K562 (cell line): ENCODE results near the gene NKX1-2. TPM values are rescaled to one million over a fixed set of nuclear protein-coding genes. Genes with fewer than 3 reads are reported as not detected.

Experiments used
- ATAC-seq: fragments of 200-7000 bp; cut with Tn5 transposase; 3 replicates; pipeline ENCODE4 v1.9.1; 2020; ENCODE audit warnings: moderate library complexity
- BruUV-seq: library from RNA; stranded (reverse); fragments of 400-500 nt; replicated peaks from 2 replicates; lab custom pipeline; 2021; lab: Mats Ljungman, UMichigan
- CTCF ChIA-PET: fragments of 300-600 bp; formaldehyde crosslinking; extraction: SDS; loops from one replicate; lab custom pipeline; 2021; ENCODE audit warnings: low intra/inter-chr PET ratio; lab: Yijun Ruan, JAX
- POLR2A ChIA-PET: fragments of 300-600, 350-650 bp; sonication (Branson Sonifier 250); formaldehyde crosslinking; extraction: SDS; loops from one replicate; lab custom pipeline; 2021; ENCODE audit warnings: antibody characterized with exemption, inconsistent platforms; lab: Yijun Ruan, JAX
- DNase-seq, 4 experiments: peaks; one replicate each; pipeline versions ENCODE4 v3.0.0 to v3.0.0-alpha.2; 2011 to 2018; ENCODE audit warnings: low spot score in 3 of 4, mixed read lengths in 3 of 4; ENCODE audit errors: extremely low read depth in 1 of 4
- FAIRE-seq: peaks from 2 replicates; lab custom pipeline; 2011; peaks lifted over from hg19 to GRCh38; lab: Jason Lieb, UNC
- H2AFZ ChIP-seq: 2 replicates; pipeline ENCODE4 v1.6.0; 2011; ENCODE audit warnings: low read depth, low read length, control low read depth, inconsistent platforms
- H3K27ac ChIP-seq: fragments of 200-600 bp; 3 replicates; pipeline ENCODE4 v1.8.0; 2011; ENCODE audit warnings: low read depth, mild to moderate bottlenecking, control low read depth, inconsistent platforms, low read length, moderate library complexity, mixed read lengths; ENCODE audit errors: extremely low read depth
- H3K27me3 ChIP-seq, 2 experiments: fragments of 300-600 bp in 1 of 2; 2 replicates in 1 of 2; 3 replicates in 1 of 2; pipeline versions ENCODE4 v1.6.0 to v1.8.0; 2011; ENCODE audit warnings: inconsistent platforms in 2 of 2, low read length in 2 of 2, mild to moderate bottlenecking in 1 of 2, mixed read lengths in 1 of 2, moderate library complexity in 1 of 2; ENCODE audit not compliant: control insufficient read depth in 2 of 2, insufficient read depth in 2 of 2
- H3K36me3 ChIP-seq: fragments of 300-600 bp; 3 replicates; pipeline ENCODE4 v1.8.0; 2011; ENCODE audit warnings: mild to moderate bottlenecking, low read length, inconsistent platforms; ENCODE audit not compliant: control insufficient read depth, insufficient read depth
- H3K4me1 ChIP-seq, 2 experiments: fragments of 200-600 bp in 1 of 2; replicated peaks in 1 of 2; 2 replicates in 1 of 2; 3 replicates in 1 of 2; pipeline versions ENCODE4 v1.5.1 to v1.8.0; 2011; ENCODE audit warnings: inconsistent platforms in 2 of 2, low read length in 2 of 2, mild to moderate bottlenecking in 1 of 2, mixed read lengths in 1 of 2, moderate library complexity in 1 of 2; ENCODE audit not compliant: control insufficient read depth in 2 of 2, insufficient read depth in 2 of 2
- H3K4me2 ChIP-seq: 2 replicates; pipeline ENCODE4 v1.6.1; 2011; ENCODE audit warnings: low read length, control low read depth, inconsistent platforms, mixed read lengths; ENCODE audit not compliant: insufficient read depth
- H3K4me3 ChIP-seq: fragments of 200-600 bp; sonication (generic), shearing (Covaris generic); 2 replicates; pipeline ENCODE4 v1.5.1; 2016; ENCODE audit warnings: control low read depth, inconsistent platforms
- H3K79me2 ChIP-seq: fragments of 200-600 bp; 3 replicates; pipeline ENCODE4 v1.8.0; 2011; ENCODE audit warnings: low read length, inconsistent platforms; ENCODE audit not compliant: control insufficient read depth, insufficient read depth
- H3K9ac ChIP-seq, 2 experiments: 2 replicates each; pipeline versions ENCODE4 v1.6.0 to v1.6.1; 2011; ENCODE audit warnings: low read depth in 2 of 2, low read length in 2 of 2, control low read depth in 1 of 2, inconsistent platforms in 1 of 2, mild to moderate bottlenecking in 1 of 2, mixed read lengths in 1 of 2; ENCODE audit not compliant: insufficient read depth in 1 of 2
- H3K9me1 ChIP-seq: one replicate; pipeline ENCODE4 v1.6.0; 2011; ENCODE audit warnings: inconsistent platforms, mild to moderate bottlenecking, low read length, moderate library complexity; ENCODE audit not compliant: control insufficient read depth, insufficient read depth
- H3K9me3 ChIP-seq: replicated peaks from 2 replicates; pipeline ENCODE4 v1.5.1; 2011; ENCODE audit warnings: low read depth, low read length, inconsistent platforms; ENCODE audit not compliant: control insufficient read depth, insufficient read depth
- H4K20me1 ChIP-seq: replicated peaks from 2 replicates; pipeline ENCODE4 v1.6.1; 2011; ENCODE audit warnings: low read length, inconsistent platforms, mixed read lengths; ENCODE audit not compliant: control insufficient read depth, insufficient read depth
- AFF1 ChIP-seq, 2 experiments: fragments of 450-650 bp; IDR thresholded peaks; 2 replicates each; pipeline ENCODE4 v1.6.1; 2018; ENCODE audit warnings: mild to moderate bottlenecking in 2 of 2, low read depth in 1 of 2; ENCODE audit not compliant: partially characterized antibody in 2 of 2
- SMAD1 ChIP-seq: fragments of 150-350 bp; IDR thresholded peaks from 2 replicates; pipeline ENCODE4 v1.6.1; 2014; ENCODE audit warnings: low read length, low read depth; ENCODE audit not compliant: partially characterized antibody
- ZBTB33 ChIP-seq: sonication (generic); formaldehyde crosslinking; IDR thresholded peaks from 2 replicates; pipeline ENCODE4 v1.8.1; 2023; ENCODE audit warnings: mild to moderate bottlenecking, missing genetic modification reagents
- WGBS: fragments of 100-300 bp; shearing (Covaris generic); methylation state at CpG from one replicate; pipeline ENCODE4 v1.1.6; 2016; ENCODE audit warnings: low coverage, mixed read lengths; ENCODE audit not compliant: insufficient coverage; ENCODE audit errors: missing lambda C conversion rate; 5-methylcytosine and 5-hydroxymethylcytosine counted together
- in situ Hi-C: fragments of 300-500 bp; cut with MboI; formaldehyde crosslinking; loops from 4 replicates; pipeline ENCODE4 v1.15.0; 2018; ENCODE audit warnings: inconsistent platforms, mixed read lengths
- intact Hi-C: fragments of 100-400 bp; cut with micrococcal nuclease; formaldehyde crosslinking; loops from 2 replicates; pipeline ENCODE4 v1.14.2; 2022
- polyA plus RNA-seq, 8 experiments: library from polyadenylated mRNA; depleted of rRNA in 4 of 8; stranded (reverse) in 5 of 8; unstranded in 3 of 8; fragments of >200 nt; fragmentation: Nextera tagmentation in 2 of 8; fragmentation: Illumina TruSeq in 1 of 8; extraction: Ambion mirVana in 2 of 8; extraction: Trizol in 1 of 8; gene quantifications; 2 replicates each; pipeline versions ENCODE4 v1.2.1 to v1.2.3, GENCODE V29; 2011 to 2014; ENCODE audit warnings: inconsistent platforms in 1 of 8, missing spikeins in 1 of 8
- total RNA-seq, 7 experiments: library from RNA; depleted of rRNA in 6 of 7; stranded (reverse); fragments of >200 nt in 6 of 7; fragmentation: Illumina TruSeq in 2 of 7; extraction: Trizol in 2 of 7; gene quantifications; 2 replicates each; pipeline versions ENCODE4 v1.2.1 to v1.2.3, GENCODE V29; 2011 to 2021; ENCODE audit warnings: low replicate concordance in 1 of 7
- TF ChIP-seq, protein P1 (sequence below): fragments of 450-650 bp; IDR thresholded peaks from 2 replicates; pipeline ENCODE4 v1.6.1; 2018; ENCODE audit not compliant: partially characterized antibody

Gene NKX1-2
- total and polyA plus RNA-seq, 9 of the 15 experiments (the other 6 are each of a cell fraction or from before 2014, with no cell fraction given): not detected

GRCh38 chr10:124446830-124447750 lies 2.7 kb downstream of the NKX1-2 start:
- DNase-seq: no peak
- no peaks in the 10 kb centered on the region for H4K20me1 ChIP-seq
- peaks cover 0 to 3% of the 10 kb centered on the region in 2 experiments; a peak in 3 of 5 replicates for H3K4me1 ChIP-seq
- no peaks in the 10 kb centered on the region for H3K9me1 ChIP-seq
- ATAC-seq: no peak
- WGBS: 73% methylated on average over 25 of the region's 71 CpGs
- no peaks in the 10 kb centered on the region for H3K9me3 ChIP-seq
- no peak overlapping the region for H3K4me3 ChIP-seq
- H3K9ac ChIP-seq: no peak overlapping the region
- intact Hi-C loops: no loop called here
- no TSS peak for BruUV-seq
- H2AFZ ChIP-seq: no peak overlapping the region
- CTCF ChIA-PET: no interaction called here
- H3K27ac ChIP-seq: no peak overlapping the region
- H3K27me3 ChIP-seq: no peaks in the 10 kb centered on the region
- no peak overlapping the region for H3K4me2 ChIP-seq
- H3K36me3 ChIP-seq: no peaks in the 10 kb centered on the region
- TF ChIP-seq ZBTB33 (peak; percentile 46), AFF1 (IDR thresholded peaks at IDR 0.05; ENCODE audit: low read depth in 1 of 2, partially characterized antibody in 2 of 2) (no peak), SMAD1 (no peak)
- TF ChIP-seq, protein P1, sequence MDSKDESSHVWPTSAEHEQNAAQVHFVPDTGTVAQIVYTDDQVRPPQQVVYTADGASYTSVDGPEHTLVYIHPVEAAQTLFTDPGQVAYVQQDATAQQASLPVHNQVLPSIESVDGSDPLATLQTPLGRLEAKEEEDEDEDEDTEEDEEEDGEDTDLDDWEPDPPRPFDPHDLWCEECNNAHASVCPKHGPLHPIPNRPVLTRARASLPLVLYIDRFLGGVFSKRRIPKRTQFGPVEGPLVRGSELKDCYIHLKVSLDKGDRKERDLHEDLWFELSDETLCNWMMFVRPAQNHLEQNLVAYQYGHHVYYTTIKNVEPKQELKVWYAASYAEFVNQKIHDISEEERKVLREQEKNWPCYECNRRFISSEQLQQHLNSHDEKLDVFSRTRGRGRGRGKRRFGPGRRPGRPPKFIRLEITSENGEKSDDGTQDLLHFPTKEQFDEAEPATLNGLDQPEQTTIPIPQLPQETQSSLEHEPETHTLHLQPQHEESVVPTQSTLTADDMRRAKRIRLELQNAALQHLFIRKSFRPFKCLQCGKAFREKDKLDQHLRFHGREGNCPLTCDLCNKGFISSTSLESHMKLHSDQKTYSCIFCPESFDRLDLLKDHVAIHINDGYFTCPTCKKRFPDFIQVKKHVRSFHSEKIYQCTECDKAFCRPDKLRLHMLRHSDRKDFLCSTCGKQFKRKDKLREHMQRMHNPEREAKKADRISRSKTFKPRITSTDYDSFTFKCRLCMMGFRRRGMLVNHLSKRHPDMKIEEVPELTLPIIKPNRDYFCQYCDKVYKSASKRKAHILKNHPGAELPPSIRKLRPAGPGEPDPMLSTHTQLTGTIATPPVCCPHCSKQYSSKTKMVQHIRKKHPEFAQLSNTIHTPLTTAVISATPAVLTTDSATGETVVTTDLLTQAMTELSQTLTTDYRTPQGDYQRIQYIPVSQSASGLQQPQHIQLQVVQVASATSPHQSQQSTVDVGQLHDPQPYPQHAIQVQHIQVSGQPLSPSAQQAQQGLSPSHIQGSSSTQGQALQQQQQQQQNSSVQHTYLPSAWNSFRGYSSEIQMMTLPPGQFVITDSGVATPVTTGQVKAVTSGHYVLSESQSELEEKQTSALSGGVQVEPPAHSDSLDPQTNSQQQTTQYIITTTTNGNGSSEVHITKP: peak; percentile 54
- TF ChIP-seq, all 486 proteins: peak for 2
- POLR2A ChIA-PET: no interaction called here
- in situ Hi-C loops: no loop called here
- H3K79me2 ChIP-seq: no peaks in the 10 kb centered on the region
- FAIRE-seq: no peak
